HEK293T (cell line): ENCODE measurements around the gene ZNF830.

ENCODE experiments used
- ELF4 ChIP-seq: fragments of 450-650 bp; IDR thresholded peaks from 2 replicates; pipeline ENCODE4 v1.6.1; 2017; ENCODE audit warnings: antibody characterized with exemption
- FOXA1 ChIP-seq: fragments of 450-650 bp; IDR thresholded peaks from 2 replicates; pipeline ENCODE4 v1.6.1; 2016; ENCODE audit warnings: mild to moderate bottlenecking
- FOXM1 ChIP-seq: fragments of 450-650 bp; IDR thresholded peaks from 2 replicates; pipeline ENCODE4 v1.6.1; 2017; ENCODE audit warnings: mild to moderate bottlenecking, borderline replicate concordance
- PKNOX1 ChIP-seq: fragments of 450-650 bp; IDR thresholded peaks from 2 replicates; pipeline ENCODE4 v1.6.1; 2016
- SP1 ChIP-seq: fragments of 450-650 bp; IDR thresholded peaks from 2 replicates; pipeline ENCODE4 v1.6.1; 2017
- SUZ12 ChIP-seq: fragments of 450-650 bp; IDR thresholded peaks from 2 replicates; pipeline ENCODE4 v1.6.1; 2016; ENCODE audit warnings: mild to moderate bottlenecking
- ZNF384 ChIP-seq: fragments of 450-650 bp; IDR thresholded peaks from 2 replicates; pipeline ENCODE4 v1.6.1; 2016

- TF ChIP-seq SP1 (no peak), FOXM1 (no peak), ELF4 (no peak), SUZ12 (no peak), ZNF384 (no peak), PKNOX1 (no peak), FOXA1 (no peak)
Observed at GRCh38 chr17:35002876-35003551, 41.7 kb downstream of the ZNF830 start.
